A549 treated with RU486 at 1 μM for 4 hours (cell line): Measurements from ENCODE around the gene GPR62. TPM values are rescaled to one million over a fixed set of nuclear protein-coding genes. Genes with fewer than 3 reads are reported as not detected.

Experiments used
- total RNA-seq: library from RNA; stranded (reverse); fragments of 200-300 nt; extraction: Qiagen RNA extraction; gene quantifications from 5 replicates; pipeline ENCODE4 v1.2.3, GENCODE V29; 2022; ENCODE audit warnings: low read depth

GPR62 gene, protein sequence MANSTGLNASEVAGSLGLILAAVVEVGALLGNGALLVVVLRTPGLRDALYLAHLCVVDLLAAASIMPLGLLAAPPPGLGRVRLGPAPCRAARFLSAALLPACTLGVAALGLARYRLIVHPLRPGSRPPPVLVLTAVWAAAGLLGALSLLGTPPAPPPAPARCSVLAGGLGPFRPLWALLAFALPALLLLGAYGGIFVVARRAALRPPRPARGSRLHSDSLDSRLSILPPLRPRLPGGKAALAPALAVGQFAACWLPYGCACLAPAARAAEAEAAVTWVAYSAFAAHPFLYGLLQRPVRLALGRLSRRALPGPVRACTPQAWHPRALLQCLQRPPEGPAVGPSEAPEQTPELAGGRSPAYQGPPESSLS
- total RNA-seq, result not detected in 5 replicates

DNA sequence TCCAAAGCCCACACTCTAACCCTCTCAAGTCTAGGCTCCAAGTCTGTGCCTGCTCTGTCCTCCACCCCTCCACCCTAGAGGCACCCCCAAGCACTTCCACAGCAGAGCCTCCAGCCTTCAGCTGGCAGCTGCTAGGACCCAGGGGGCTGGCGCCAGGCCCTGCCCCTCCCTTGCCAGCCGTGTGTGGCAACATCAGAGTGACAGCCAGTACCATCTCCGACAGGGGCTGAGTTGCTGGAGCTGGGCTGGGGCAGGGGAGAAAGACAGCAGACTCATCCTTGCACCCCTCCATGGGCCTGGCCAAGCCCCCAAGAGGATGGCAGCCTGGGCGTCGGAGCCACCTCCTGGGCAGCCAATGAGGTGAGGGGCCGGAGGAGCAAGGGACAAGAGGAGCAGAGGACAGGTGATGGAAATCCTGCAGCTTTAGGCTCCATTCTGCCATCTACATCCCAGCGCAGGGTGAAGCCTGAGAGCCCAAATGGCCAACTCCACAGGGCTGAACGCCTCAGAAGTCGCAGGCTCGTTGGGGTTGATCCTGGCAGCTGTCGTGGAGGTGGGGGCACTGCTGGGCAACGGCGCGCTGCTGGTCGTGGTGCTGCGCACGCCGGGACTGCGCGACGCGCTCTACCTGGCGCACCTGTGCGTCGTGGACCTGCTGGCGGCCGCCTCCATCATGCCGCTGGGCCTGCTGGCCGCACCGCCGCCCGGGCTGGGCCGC is at the start of gene GPR62:
Gene GPR62, plus strand, starts transcription at position 207 of the 718 bp plus-strand sequence. Its CDS starts 272 bp downstream, at position 479.

DNA sequence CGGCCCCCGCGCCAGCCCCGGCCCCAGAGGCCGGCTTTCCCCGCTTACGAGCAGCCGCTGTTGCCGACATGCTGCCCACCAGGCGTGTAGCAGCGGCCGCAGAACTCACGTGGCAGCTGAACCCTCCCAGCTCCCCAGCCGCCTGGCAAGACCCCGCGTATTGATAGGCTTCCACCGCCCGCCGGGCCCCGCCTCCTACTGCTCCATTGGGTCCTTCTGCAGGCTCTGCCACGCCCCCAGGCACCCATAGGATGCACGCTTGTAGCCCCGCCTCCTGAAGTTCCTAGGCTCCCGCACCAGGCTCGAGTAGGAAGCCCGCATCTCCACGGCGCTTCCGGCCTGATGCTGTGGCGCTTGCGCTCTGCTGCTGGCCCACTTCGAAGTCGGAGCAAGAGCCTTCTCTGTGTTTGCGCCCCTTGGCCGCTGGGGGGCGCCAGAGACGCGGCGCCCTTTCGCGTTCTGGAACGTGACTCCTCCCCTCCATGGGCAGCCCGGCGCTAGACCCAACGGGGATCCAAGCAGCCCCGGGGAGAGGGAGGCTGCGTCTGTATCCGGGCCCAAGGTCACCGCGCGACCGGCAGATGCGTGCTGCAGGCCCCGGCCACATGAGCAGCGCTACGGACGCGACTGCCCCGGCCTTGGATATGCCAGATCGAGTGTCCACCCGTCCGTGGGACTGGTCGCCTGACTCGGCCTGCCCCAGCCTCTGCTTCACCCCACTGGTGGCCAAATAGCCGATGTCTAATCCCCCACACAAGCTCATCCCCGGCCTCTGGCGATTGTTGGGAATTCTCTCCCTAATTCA is 13.2 kb upstream of the GPR62 start, which contains the start of the genes PARP3 and RRP9:
Gene PARP3, plus strand, starts transcription at position 566 of the 805 bp plus-strand sequence. CDS start 993 bp downstream, outside the sequence.
Gene RRP9, minus strand, starts transcription at position 107 of the 805 bp plus-strand sequence. Its CDS starts 37 bp downstream, at position 70.

DNA sequence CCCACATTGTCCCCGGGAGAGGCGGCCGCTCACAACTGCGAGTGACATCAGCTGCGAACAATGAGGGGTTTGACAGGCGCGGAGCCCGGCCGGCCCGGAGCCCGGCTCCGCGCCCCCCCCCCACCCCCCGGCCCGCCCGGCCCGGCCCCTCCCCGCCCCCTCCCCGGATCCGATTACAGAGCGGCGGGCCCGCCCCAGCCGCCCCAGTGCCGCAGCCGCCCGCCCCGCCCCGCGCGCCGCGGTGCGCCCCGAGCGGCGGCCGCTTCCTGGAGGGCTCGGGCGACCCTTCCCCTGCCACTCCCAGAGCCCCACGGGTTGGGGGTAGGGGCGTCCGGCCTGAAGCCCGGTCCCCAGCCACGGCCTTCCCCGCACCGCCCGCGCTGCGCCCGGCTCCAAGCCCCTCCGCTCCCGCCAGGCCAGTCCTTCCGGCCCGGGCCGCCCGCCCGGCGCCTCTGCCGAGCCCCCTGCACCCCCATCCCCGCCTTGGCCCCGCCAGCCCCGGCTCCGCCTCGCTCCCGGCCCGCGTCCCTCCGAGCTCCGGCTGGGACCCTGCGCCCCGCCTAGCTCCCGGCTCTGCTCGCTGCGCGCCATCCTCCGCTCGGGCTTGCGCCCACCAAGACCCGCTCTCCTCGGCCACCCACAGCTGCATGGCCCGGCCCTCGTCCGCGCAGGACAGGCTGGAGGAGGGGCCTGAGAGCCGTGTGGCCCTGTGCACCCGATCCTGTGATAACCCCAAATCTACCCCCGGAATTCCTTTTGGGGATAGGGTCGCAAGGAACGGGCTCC is 12.4 kb downstream of the GPR62 start, which contains the start of gene PCBP4:
Gene PCBP4, minus strand, starts transcription at position 71 of the 786 bp plus-strand sequence. CDS start 6,214 bp downstream, outside the sequence.

DNA sequence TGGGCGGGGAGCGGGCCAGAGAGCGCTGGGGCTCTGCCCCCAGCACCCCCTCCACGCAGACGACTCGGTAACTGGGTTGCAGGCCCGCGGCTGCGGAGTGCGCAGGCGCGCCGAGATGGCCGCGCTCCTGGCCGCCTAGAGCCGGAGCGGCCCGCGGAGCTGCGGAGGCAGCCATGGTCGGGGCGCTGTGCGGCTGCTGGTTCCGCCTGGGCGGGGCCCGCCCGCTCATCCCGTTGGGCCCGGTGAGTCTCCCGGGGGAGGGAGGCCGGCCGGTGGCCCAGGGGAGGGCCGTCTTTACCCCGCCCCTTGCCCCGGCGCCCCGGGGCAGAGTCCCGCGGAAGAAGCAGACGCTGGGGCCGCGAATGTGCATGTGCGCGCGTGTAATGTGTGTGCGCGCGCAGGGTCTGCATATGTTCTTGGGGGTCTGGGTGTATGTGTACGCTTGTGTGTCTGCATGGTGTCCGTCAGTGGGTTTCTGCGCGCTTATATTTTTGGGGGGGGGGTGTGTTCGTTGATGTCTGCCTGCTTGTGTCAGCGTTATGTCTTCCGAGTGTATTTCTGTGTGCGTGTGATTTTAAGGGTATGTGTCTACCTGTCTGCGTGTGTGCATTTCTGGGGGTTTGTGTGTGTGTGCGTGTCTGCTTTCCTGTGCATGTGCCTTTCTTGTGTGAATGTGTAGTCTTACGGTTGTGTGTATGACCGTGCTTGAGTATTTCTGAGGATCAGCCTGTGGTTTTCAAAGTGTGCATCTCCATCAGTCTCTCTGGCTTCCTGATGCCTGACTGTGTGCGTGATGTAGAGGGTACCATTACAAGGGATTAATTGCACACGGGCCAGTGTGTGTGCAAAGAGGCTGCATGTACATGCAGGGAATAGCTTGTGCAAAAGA is 20.0 kb downstream of the GPR62 start, which contains the start of gene ABHD14A:
Gene ABHD14A, plus strand, starts transcription at position 102 of the 889 bp plus-strand sequence. Its CDS starts 72 bp downstream, at position 174.

DNA sequence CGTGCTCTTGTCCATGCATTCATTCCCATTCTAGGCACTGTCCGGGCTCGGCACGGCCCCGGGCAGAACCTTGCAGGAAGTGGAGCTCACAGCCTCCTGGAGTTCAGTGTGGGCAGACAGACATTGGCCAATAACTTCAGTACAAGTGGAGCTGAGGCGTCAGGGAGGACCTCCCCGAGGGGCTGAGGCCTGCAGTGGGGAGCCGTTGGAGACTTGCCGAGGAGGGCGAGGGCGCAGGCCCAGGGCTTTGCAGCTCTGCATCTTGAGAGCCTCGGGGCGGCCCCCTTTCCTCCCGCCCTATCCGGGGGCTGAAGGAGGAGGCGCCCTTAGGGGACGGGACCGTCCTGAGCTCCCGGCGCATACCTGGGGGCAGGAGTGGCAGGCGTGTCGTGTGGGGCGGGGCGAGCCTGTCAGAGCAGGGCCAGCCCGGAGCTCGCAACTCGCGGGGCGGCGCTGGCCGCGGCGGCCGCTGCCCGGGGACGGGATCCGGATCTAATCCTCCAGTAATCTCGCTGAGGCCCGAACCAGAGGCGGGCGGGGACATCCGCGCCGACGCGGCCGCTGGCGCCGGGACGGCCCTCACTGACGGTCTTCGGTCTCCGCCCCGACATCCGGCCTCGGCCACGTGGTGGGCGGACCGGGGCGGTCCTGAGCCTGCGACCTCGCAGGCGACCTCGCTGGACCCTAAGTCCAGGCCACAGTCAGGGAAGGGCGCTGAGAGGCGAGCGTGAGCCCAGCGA is 27.8 kb downstream of the GPR62 start, which contains the start of gene ACY1:
Gene ACY1, plus strand, starts transcription at position 698 of the 740 bp plus-strand sequence. CDS start 530 bp downstream, outside the sequence.

DNA sequence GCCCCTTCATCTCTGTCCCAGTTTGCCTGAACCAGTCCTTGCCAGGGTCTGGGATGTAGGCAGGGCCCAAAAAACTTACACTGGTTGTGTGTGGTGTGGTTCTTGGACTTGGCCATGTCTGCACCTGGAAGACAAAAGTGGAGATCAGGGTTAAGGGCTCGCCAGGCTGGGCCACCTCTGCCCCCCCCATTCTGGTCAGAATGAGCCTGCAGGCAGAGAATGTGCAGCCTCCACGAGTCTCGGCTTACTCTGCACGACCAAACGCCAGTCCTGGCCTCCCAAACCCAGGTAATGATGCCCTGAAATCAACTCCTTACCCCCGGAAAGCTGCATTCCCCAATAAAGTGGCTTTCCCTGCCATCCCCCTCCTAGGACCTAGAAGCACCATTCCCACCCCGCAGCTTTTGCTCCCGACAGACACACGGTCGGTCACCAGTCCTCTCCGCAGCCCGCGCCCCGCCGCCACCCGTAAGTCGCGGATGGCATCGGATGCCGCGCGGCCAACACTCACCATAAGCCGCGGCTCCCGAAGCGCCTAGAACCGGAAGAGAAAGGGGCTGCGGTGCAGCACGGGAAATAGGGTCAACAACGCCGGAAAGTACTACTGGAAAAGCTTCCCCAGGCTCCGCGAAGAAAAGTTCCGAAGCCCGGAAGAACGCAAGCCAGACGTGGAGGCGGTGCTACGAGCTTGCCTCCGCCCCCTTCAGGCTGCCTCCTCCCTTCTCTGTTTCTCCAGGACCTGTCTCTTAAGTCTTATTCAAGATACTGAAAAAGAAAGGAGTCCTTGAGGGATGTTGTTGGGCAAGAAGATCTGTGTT is 40.4 kb downstream of the GPR62 start, which contains the start of gene RPL29:
Gene RPL29, minus strand, starts transcription at position 550 of the 818 bp plus-strand sequence. Its CDS starts 434 bp downstream, at position 116.

Other genes starting within 250 kb of the GPR62 start
- gene GRM2, start 248.3 kb upstream of the GPR62 start, total RNA-seq, result 0.03 to 0.05 TPM in 2 of 5 replicates, not detected in the others
- gene IQCF6, start 176.1 kb upstream of the GPR62 start, total RNA-seq, result not detected in 5 replicates
- gene IQCF2, start 93.8 kb upstream of the GPR62 start, total RNA-seq, result not detected in 5 replicates
- gene IQCF5, start 79.8 kb upstream of the GPR62 start, total RNA-seq, result not detected in 5 replicates
- not detected in 5 replicates for gene IQCF1, start 52.0 kb upstream of the GPR62 start, total RNA-seq
- gene RRP9, start 13.5 kb upstream of the GPR62 start, total RNA-seq, result 36.4 to 52.7 TPM (median 48.3 TPM) in 5 replicates
- gene PARP3, start 13.0 kb upstream of the GPR62 start, total RNA-seq, result 8.5 to 10.2 TPM (median 9.8 TPM) in 5 replicates
- 9.7 to 14.6 TPM (median 12.6 TPM) in 5 replicates for gene PCBP4, start 12.1 kb downstream of the GPR62 start, total RNA-seq
- 22.8 to 35.9 TPM (median 30.6 TPM) in 5 replicates for gene ABHD14B, start 18.7 kb downstream of the GPR62 start, total RNA-seq
- gene ABHD14A, start 19.7 kb downstream of the GPR62 start, total RNA-seq, result 12.1 to 17.2 TPM (median 16.4 TPM) in 5 replicates
- 19.4 to 26.7 TPM (median 23.6 TPM) in 5 replicates for gene ACY1, start 28.2 kb downstream of the GPR62 start, total RNA-seq
- 1,331 to 1,486 TPM (median 1,343 TPM) in 5 replicates for gene RPL29, start 40.5 kb downstream of the GPR62 start, total RNA-seq
- 14.0 to 17.9 TPM (median 15.9 TPM) in 5 replicates for gene DUSP7, start 101.2 kb downstream of the GPR62 start, total RNA-seq
- 15.2 to 19.4 TPM (median 18.7 TPM) in 5 replicates for gene POC1A, start 199.0 kb downstream of the GPR62 start, total RNA-seq
- 48.4 to 57.6 TPM (median 54.7 TPM) in 5 replicates for gene ALAS1, start 242.8 kb downstream of the GPR62 start, total RNA-seq